Measurements from ENCODE around the gene GPR3. TPM values are rescaled to one million over a fixed set of nuclear protein-coding genes. Genes with fewer than 3 reads are reported as not detected.

Gene GPR3
- polyA plus RNA-seq, 1 experiment: 1.3 TPM

- ChIA-PET POLR2A (no interaction called here), CTCF (no interaction called here)
- Histone ChIP-seq H3K27me3 (ENCODE audit: control insufficient read depth, insufficient read depth, low read length) (no peaks in the 10 kb centered on the region), H3K27ac (ENCODE audit: low read depth, low read length) (no peak overlapping the region), H3K4me3 (ENCODE audit: low read depth, low read length) (no peak overlapping the region), H3K9me3 (ENCODE audit: control insufficient read depth, insufficient read depth, low read length) (no peaks in the 10 kb centered on the region; the same call in 1 of the 2 replicates)
- no peak for DNase-seq (ENCODE audit: low read depth, low spot score)
- no peak for TF ChIP-seq CTCF (IDR thresholded peaks at IDR 0.05; ENCODE audit: low read depth, low read length)
Observed at GRCh38 chr1:27361044-27361402, 31.4 kb upstream of the GPR3 start.

GRCh38 chr1:27361553-27361952, 30.9 kb upstream of the GPR3 start:
- no peak for TF ChIP-seq CTCF (IDR thresholded peaks at IDR 0.05; ENCODE audit: low read depth, low read length)
- H3K27ac ChIP-seq (ENCODE audit: low read depth, low read length): no peak overlapping the region
- H3K9me3 ChIP-seq (ENCODE audit: control insufficient read depth, insufficient read depth, low read length): no peaks in the 10 kb centered on the region; the same call in 1 of the 2 replicates
- H3K4me3 ChIP-seq (ENCODE audit: low read depth, low read length): no peak overlapping the region
- POLR2A ChIA-PET: no interaction called here
- CTCF ChIA-PET: interaction anchor here (0.7 kb wide), 1 partner anchor 34 kb away, joined by 3 read pairs; no protein-coding TSS in a partner anchor
- DNase-seq (ENCODE audit: low read depth, low spot score): no peak
- no peaks in the 10 kb centered on the region for H3K27me3 ChIP-seq (ENCODE audit: control insufficient read depth, insufficient read depth, low read length)

GRCh38 chr1:27363766-27364695, 28.4 kb upstream of the GPR3 start:
- no peak for DNase-seq (ENCODE audit: low read depth, low spot score)
- POLR2A ChIA-PET: no interaction called here
- Histone ChIP-seq H3K9me3 (ENCODE audit: control insufficient read depth, insufficient read depth, low read length) (no peaks in the 10 kb centered on the region; the same call in 1 of the 2 replicates), H3K27ac (ENCODE audit: low read depth, low read length) (no peak overlapping the region), H3K4me3 (ENCODE audit: low read depth, low read length) (no peak overlapping the region), H3K27me3 (ENCODE audit: control insufficient read depth, insufficient read depth, low read length) (no peaks in the 10 kb centered on the region)
- TF ChIP-seq CTCF (IDR thresholded peaks at IDR 0.05; ENCODE audit: low read depth, low read length): no peak
- CTCF ChIA-PET: interaction anchor here (5.3 kb wide), 1 partner anchor 64 kb away, joined by 75 read pairs; no protein-coding TSS in a partner anchor

GRCh38 chr1:27364696-27365371, 27.6 kb upstream of the GPR3 start:
- POLR2A ChIA-PET: interaction anchor here (0.7 to 2.5 kb wide), 8 partner anchors 14 to 294 kb away, joined by 3 to 27 read pairs (median 4); no protein-coding TSS in a partner anchor
- Histone ChIP-seq H3K4me3 (ENCODE audit: low read depth, low read length) (peak overlapping the region; percentile 39), H3K9me3 (ENCODE audit: control insufficient read depth, insufficient read depth, low read length) (no peaks in the 10 kb centered on the region; the same call in 1 of the 2 replicates), H3K27ac (ENCODE audit: low read depth, low read length) (no peak overlapping the region), H3K27me3 (ENCODE audit: control insufficient read depth, insufficient read depth, low read length) (no peaks in the 10 kb centered on the region)
- no peak for TF ChIP-seq CTCF (IDR thresholded peaks at IDR 0.05; ENCODE audit: low read depth, low read length)
- CTCF ChIA-PET: interaction anchor here (0.7 to 5.3 kb wide), 12 partner anchors 7 to 367 kb away, joined by 3 to 75 read pairs (median 6); partner anchors contain the start of genes AHDC1, FCN3 and GPR3
- DNase-seq (ENCODE audit: low read depth, low spot score): no peak
